Natural killer cell (primary cell): ENCODE measurements around the gene TBC1D17. TPM values are rescaled to one million over a fixed set of nuclear protein-coding genes. Genes with fewer than 3 reads are reported as not detected.

Experiments used
- ATAC-seq, 3 donors: fragments of 150-1000 bp in 2 of 3; fragments of 200-7000 bp in 1 of 3; cut with Tn5 transposase; 1 replicate in 1 of 3; 2 replicates in 2 of 3; pipeline ENCODE4 v1.10.0; 2021; ENCODE audit warnings: mild to moderate bottlenecking in 2 of 3, moderate library complexity in 2 of 3
- DNase-seq, 2 donors: peaks; one replicate each; pipeline versions ENCODE4 v3.0.0 to v3.0.0-alpha.2; 2013 to 2021; ENCODE audit warnings: mixed read lengths in 1 of 2
- H3K27ac ChIP-seq: one replicate; pipeline ENCODE4 v1.5.1; 2013; ENCODE audit warnings: mild to moderate bottlenecking, low read length
- H3K27me3 ChIP-seq: one replicate; pipeline ENCODE4 v1.6.1; 2013; ENCODE audit warnings: low read length; ENCODE audit not compliant: control insufficient read depth, insufficient read depth
- H3K36me3 ChIP-seq: one replicate; pipeline ENCODE4 v1.6.1; 2013; ENCODE audit warnings: low read length; ENCODE audit not compliant: control insufficient read depth, insufficient read depth
- H3K4me1 ChIP-seq: one replicate; pipeline ENCODE4 v1.6.1; 2013; ENCODE audit warnings: low read length; ENCODE audit not compliant: control insufficient read depth, insufficient read depth
- H3K4me3 ChIP-seq: one replicate; pipeline ENCODE4 v1.5.1; 2013; ENCODE audit warnings: low read length
- H3K9me3 ChIP-seq: one replicate; pipeline ENCODE4 v1.6.1; 2013; ENCODE audit warnings: low read length; ENCODE audit not compliant: control insufficient read depth, insufficient read depth
- H3K27ac Mint-ChIP-seq, 2 donors: one replicate each; pipeline ENCODE4 v1.8.0; 2022; ENCODE audit warnings: mild to moderate bottlenecking in 2 of 2, mixed read lengths in 2 of 2, moderate library complexity in 1 of 2
- H3K27me3 Mint-ChIP-seq, 2 donors: one replicate each; pipeline ENCODE4 v1.8.0; 2022; ENCODE audit warnings: low read depth in 2 of 2, mixed read lengths in 2 of 2
- H3K36me3 Mint-ChIP-seq: one replicate; pipeline ENCODE4 v1.8.0; 2022; ENCODE audit warnings: mixed read lengths
- H3K4me1 Mint-ChIP-seq, 2 donors: one replicate each; pipeline ENCODE4 v1.8.0; 2022; ENCODE audit warnings: mixed read lengths in 2 of 2
- H3K4me3 Mint-ChIP-seq: one replicate; pipeline ENCODE4 v1.8.0; 2022; ENCODE audit warnings: mild to moderate bottlenecking, moderate library complexity, mixed read lengths
- H3K9me3 Mint-ChIP-seq, 2 donors: one replicate each; pipeline ENCODE4 v1.8.0; 2022; ENCODE audit warnings: mixed read lengths in 2 of 2
- WGBS: methylation state at CpG from one replicate; pipeline ENCODE4 v1.1.7; 2013; ENCODE audit warnings: missing lambda C conversion rate; ENCODE audit not compliant: insufficient coverage; 5-methylcytosine and 5-hydroxymethylcytosine counted together
- intact Hi-C: fragments of 100-400 bp; cut with micrococcal nuclease; formaldehyde crosslinking; loops from one replicate; pipeline ENCODE4 v1.14.2; 2022
- total RNA-seq, 4 donors: library from RNA; stranded (reverse); fragments of 120-200 nt in 1 of 4; gene quantifications; one replicate each; pipeline versions ENCODE4 v1.2.3 to v1.2.4, GENCODE V29; 2013 to 2022
- TF ChIP-seq, protein P1 (sequence below): fragments of 200-600 bp; IDR thresholded peaks from one replicate; pipeline ENCODE4 v1.8.0; 2022; ENCODE audit warnings: antibody characterized with exemption

Gene TBC1D17
- total RNA-seq, 3 donors from 2014 or later (not counting 1 experiment from before 2014, with no cell fraction given): 45.8 to 59.7 (median 54.4) TPM

DNA sequence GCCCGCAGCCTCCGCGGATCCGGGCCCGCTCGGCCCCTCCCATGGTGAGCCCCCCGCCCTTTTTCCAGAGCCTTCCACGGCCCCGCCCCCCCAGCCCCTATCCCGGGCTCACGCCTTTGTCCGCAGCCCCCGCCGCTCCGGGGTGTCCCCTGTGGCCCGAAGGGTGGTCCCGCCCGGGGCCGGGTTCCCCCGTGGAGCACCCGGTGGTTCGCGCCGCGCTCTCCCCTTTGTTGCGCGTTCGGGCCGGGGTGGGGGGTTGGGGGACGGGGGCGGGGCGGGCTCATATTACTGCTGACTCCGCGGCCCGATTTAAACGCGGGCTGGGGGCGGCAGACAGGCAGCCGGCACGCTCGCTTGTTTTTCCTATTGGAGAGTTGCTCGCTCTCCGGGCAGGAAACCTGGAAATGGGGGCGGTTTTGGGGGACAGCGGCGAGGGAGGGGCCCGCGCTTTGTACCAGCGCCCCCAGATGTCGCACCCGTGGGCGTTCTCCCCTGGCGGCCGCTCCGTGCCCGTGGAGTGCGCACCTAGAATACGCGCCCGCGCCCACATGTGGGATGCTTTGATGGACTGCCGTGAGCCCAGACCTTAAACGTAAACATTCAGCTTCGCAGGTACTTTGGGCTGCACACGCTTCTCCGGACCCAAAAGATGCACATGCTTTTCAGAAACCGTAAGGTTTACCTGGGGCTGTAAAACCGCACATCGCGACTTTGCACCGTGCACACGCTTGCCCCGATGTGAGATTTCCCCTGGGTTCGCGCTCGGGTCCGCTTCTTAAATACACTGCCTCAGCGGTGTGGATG, 25.8 kb upstream of the TBC1D17 start:
- Mint-ChIP-seq H3K4me1 (peaks cover 30 to 33% of the 10 kb centered on the region in 2 donors), H3K36me3 (no peaks in the 10 kb centered on the region), H3K27ac (peak overlapping the region; percentile 56 to 95), H3K4me3 (peak overlapping the region; percentile 80), H3K27me3 (no peaks in the 10 kb centered on the region), H3K9me3 (no peaks in the 10 kb centered on the region)
- DNase-seq (peak in 1 of 2 donors; percentile 60), ATAC-seq (no peak)
- WGBS: 2% methylated on average over 73 of the region's 78 CpGs
- Histone ChIP-seq H3K36me3 (peaks cover 3% of the 10 kb centered on the region), H3K27ac (no peak overlapping the region), H3K4me3 (peak overlapping the region; percentile 40), H3K27me3 (no peaks in the 10 kb centered on the region), H3K4me1 (peaks cover 31% of the 10 kb centered on the region), H3K9me3 (no peaks in the 10 kb centered on the region)
- intact Hi-C loops: loop anchor here (2.0 kb wide), 2 partner anchors 15 to 33 kb away; partner anchors contain the start of genes MED25 and PNKP
- TF ChIP-seq, protein P1, sequence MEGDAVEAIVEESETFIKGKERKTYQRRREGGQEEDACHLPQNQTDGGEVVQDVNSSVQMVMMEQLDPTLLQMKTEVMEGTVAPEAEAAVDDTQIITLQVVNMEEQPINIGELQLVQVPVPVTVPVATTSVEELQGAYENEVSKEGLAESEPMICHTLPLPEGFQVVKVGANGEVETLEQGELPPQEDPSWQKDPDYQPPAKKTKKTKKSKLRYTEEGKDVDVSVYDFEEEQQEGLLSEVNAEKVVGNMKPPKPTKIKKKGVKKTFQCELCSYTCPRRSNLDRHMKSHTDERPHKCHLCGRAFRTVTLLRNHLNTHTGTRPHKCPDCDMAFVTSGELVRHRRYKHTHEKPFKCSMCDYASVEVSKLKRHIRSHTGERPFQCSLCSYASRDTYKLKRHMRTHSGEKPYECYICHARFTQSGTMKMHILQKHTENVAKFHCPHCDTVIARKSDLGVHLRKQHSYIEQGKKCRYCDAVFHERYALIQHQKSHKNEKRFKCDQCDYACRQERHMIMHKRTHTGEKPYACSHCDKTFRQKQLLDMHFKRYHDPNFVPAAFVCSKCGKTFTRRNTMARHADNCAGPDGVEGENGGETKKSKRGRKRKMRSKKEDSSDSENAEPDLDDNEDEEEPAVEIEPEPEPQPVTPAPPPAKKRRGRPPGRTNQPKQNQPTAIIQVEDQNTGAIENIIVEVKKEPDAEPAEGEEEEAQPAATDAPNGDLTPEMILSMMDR: no peak

DNA sequence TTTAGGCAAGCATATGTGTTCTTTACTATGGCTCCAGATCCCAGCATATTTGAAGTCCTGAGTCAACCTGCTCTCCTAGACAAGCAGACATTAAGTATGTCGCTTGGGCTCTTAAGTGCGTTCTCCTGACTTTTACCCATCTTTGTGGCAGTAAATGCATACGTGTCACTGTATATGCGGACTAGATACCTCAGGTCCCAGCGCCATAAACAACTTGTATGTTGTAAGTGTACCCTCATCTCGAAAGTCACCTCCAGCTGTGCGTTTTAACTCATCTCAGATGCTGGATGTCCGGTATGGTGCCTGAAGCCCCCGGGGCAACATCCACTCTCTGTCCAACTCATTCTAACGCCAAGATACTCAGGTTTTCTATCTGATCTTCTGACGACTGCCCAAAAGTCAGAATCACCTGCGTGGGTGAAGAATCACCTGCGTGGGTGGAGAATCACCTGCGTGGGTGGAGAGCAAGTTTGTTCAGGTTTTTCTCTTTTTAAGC, 24.8 kb upstream of the TBC1D17 start:
- Histone ChIP-seq H3K4me3 (no peak overlapping the region), H3K27me3 (no peaks in the 10 kb centered on the region), H3K36me3 (peaks cover 5% of the 10 kb centered on the region), H3K4me1 (peaks cover 31% of the 10 kb centered on the region), H3K27ac (no peak overlapping the region), H3K9me3 (no peaks in the 10 kb centered on the region)
- 91% methylated on average over 14 of the region's 14 CpGs for WGBS
- TF ChIP-seq, protein P1: no peak
- H3K36me3 Mint-ChIP-seq: no peaks in the 10 kb centered on the region
- no peak for DNase-seq
- ATAC-seq: no peak
- H3K27me3 Mint-ChIP-seq: no peaks in the 10 kb centered on the region
- H3K4me3 Mint-ChIP-seq: peak overlapping the region; percentile 80
- intact Hi-C loops: loop anchor here (2.0 kb wide), 1 partner anchor 14 kb away; the partner anchor contains the start of gene PNKP
- peaks cover 30 to 33% of the 10 kb centered on the region in 2 donors for H3K4me1 Mint-ChIP-seq
- peak overlapping the region; percentile 56 to 95 for H3K27ac Mint-ChIP-seq
- H3K9me3 Mint-ChIP-seq: no peaks in the 10 kb centered on the region

GRCh38 chr19:49853852-49854377, 23.6 kb upstream of the TBC1D17 start:
- H3K36me3 Mint-ChIP-seq: no peaks in the 10 kb centered on the region
- H3K4me3 Mint-ChIP-seq: no peak overlapping the region
- peak overlapping the region in 1 of 2 donors; percentile 38 for H3K27ac Mint-ChIP-seq
- peaks cover 14% of the 10 kb centered on the region for H3K36me3 ChIP-seq
- peaks cover 21% of the 10 kb centered on the region for H3K4me1 ChIP-seq
- H3K9me3 Mint-ChIP-seq: no peaks in the 10 kb centered on the region
- no peak overlapping the region for H3K27ac ChIP-seq
- TF ChIP-seq, protein P1: no peak
- DNase-seq (no peak), ATAC-seq (no peak)
- H3K27me3 ChIP-seq: no peaks in the 10 kb centered on the region
- H3K4me1 Mint-ChIP-seq: peaks cover 19 to 26% of the 10 kb centered on the region in 2 donors
- no peaks in the 10 kb centered on the region for H3K9me3 ChIP-seq
- no peaks in the 10 kb centered on the region for H3K27me3 Mint-ChIP-seq
- intact Hi-C loops: loop anchor here (2.0 kb wide), 1 partner anchor 13 kb away; the partner anchor contains the start of gene PNKP
- H3K4me3 ChIP-seq: no peak overlapping the region
- WGBS: 94% methylated on average over 10 of the region's 10 CpGs
